ENCODE results near the gene GNPAT.

DNA sequence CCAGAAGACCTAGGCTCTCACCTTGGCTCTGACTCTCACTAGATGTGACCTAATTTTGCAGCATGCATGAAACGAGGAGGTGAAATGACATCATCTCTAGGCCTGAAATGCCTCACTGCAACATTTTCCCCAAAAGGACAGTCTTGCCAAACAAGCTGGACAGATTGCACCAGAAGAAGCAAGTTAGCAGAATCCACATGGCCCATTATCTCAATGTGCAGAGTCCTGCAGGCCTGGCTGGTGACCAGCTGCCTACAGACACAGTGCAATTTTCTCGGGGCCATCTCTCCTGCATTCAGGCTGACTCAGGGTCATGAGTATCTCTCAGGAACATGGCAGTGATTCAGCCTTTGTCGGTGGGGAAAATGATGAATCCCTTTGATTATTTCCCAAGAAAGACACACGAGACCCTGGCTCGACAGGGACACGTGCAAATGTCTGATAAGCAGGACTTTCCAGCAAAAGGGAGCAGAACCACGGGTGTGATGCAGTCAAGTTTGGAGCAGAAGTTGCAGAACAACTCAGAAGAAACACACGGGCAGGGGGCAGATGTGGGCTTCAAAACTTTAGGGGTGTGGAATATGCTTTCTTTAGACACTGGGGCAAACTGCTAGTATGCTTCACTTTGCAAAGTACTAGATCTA is 40.5 kb upstream of the GNPAT start:
- TF ChIP-seq EZH2phosphoT487 (IDR thresholded peaks at IDR 0.05; ENCODE audit: borderline replicate concordance, low read length) (no peak), CTCF (conservative IDR thresholded peaks at IDR 0.05; ENCODE audit: low read depth, low read length) (no peak), EZH2 (IDR thresholded peaks at IDR 0.05; ENCODE audit: low read length, unreplicated experiment) (no peak)
